HG02571 (cell line): Measurements from ENCODE around the gene CHAT.
"Not testable (repeated sequence)": the region's sequence is repeated elsewhere in the genome, so short reads cannot be mapped to it uniquely, and the experiment has no call there.

ENCODE experiments used
- ATAC-seq: cut with Tn5 transposase; IDR thresholded peaks from one replicate; pipeline ENCODE4 v1.9.1; 2021; ENCODE audit warnings: mild to moderate bottlenecking, moderate library complexity; ENCODE audit not compliant: unreplicated experiment

Gene CHAT

DNA sequence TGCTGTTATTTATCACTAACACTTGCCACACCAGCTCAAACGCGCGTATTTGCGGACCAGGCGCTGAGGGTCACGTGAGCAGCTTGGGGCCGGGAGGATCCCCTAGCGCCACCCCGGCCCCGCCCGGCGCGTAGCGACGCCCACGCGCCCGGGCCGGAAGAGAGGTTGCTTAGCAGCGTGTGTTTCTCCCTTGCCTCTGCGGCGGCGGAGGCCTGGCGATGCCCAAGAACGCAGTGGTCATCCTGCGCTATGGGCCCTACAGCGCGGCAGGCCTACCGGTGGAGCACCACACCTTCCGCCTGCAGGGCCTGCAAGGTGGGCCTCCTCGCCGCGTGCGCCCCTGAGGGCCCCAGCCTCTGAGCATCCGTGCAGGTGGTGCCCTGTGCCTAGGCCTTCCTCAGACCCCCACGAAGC is 65.7 kb downstream of the CHAT start, which contains the start of gene C10orf53:
C10orf53 (plus strand) TSS at position 172 of the 414 bp plus-strand sequence; CDS start at position 219, 47 bp downstream.
- ATAC-seq, result no peak

GRCh38 chr10:49682449-49682848 is 68.6 kb downstream of the CHAT start:
- not testable (repeated sequence) for ATAC-seq

DNA sequence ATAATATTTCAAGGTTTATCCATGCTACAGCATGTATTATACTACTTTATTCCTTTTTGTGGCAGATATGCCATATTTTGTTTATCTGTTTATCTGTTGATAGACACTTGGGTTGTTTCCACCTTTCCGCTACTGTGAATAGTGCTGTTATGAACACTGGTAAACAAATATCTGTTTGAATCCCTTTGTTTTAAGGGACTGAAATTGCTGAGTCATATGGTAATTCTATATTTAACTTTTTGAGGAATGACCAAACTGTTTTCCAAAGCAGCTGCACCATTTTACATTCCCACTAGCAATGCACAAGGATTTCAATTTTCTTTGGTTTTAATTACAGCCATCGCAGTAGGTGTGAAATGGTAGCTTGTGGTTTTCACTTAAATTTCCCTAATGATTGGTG is 69.0 kb downstream of the CHAT start:
- ATAC-seq, result no peak

- ATAC-seq, result no peak
Observed at GRCh38 chr10:49686651-49687050, 72.8 kb downstream of the CHAT start.

DNA sequence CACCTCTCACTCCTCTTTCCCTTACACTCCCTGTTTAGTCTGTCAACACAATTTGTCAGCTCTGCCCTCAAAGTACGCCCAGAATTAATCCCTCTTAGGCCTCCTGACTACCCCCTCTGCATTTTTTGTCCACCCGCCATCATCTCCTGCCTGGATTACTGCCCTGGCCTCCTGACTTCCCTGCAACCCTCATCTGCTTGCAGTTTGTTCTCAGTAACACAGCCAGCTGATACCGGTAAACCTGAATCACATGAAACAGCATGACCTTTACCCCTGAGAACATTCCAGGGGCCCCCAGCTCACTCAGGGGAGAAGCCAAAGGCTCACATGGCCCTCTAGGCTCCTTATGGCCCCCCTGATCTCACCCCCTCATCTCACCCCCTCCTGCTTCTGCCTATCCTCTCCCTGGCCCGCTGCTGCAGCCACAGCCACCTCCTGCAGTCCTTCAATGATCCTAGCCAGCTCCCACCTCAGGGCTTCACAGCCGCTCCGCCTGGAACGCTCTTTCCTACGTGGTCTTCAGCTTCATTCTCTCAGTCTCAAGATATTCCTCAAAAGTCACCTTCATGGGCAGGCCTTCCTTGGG is 74.5 kb downstream of the CHAT start:
- no peak for ATAC-seq

GRCh38 chr10:49688920-49689319 is 75.1 kb downstream of the CHAT start:
- no peak for ATAC-seq

DNA sequence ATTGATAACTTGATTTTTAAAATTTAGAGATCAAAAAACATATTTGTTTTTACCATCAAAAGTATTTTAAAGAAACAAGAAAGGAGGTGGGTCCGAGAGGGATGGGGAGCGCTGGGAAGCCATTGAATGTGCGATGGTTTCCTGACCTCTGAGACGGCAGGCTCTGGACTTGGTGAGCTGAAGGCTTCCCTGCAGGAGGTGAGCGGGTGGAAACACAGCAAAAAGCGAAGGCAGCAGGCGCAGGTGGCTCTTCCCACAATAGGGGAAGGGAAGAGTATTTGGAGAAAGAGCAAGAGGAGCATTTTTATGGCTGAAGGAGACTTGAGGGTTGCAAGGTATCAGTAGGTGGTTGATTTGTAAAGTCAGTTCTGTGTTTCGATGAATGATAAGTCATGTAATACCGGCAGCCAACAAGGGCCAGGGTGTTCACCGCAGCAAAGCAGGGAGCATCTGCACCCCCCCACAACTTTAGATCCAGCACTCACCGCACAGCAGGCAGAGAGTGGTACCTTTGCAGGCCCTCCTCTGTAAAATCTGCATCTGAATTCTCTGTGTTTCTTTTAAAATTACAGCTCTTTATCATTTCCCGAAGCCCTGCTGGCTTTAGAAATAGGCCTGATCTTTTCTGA is 76.2 kb downstream of the CHAT start:
- no peak for ATAC-seq

DNA sequence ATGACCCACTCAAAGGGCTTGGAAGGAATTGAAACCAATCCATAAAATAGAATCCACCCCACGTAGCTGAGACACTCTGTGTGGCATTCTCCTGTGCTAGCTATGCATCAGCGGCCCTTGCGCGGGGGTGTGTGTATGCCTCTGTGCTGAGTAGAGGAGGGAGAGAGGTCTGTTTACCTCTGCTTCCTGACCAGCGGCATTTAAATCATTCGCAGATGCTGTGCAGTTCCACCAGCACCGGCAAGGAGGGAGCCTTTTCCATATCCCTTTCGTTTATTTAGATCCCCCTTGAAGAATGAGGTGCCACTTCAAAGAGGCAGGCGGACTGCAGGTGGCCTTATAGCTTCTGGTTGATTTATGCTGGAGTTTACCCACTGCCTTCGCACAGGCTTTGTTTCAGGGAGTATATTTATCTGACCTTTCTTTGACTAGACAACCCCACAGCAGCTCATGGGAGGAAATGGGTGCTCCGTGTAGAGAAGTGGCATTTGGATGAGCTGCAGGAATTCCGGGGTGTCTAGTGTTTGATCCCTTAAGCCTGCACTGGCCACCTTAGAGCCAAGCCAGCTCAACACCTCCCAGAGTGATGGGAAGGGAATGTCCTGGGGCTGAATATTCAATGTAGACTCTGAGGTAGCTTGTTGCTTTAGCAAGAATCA is 77.0 kb downstream of the CHAT start:
- no peak for ATAC-seq

- ATAC-seq, result no peak
Observed at GRCh38 chr10:49691588-49691987, 77.8 kb downstream of the CHAT start.

GRCh38 chr10:49694466-49694865 is 80.6 kb downstream of the CHAT start:
- no peak for ATAC-seq

GRCh38 chr10:49696311-49696710 is 82.5 kb downstream of the CHAT start:
- no peak for ATAC-seq

- no peak for ATAC-seq
Observed at GRCh38 chr10:49698679-49699078, 84.8 kb downstream of the CHAT start.

DNA sequence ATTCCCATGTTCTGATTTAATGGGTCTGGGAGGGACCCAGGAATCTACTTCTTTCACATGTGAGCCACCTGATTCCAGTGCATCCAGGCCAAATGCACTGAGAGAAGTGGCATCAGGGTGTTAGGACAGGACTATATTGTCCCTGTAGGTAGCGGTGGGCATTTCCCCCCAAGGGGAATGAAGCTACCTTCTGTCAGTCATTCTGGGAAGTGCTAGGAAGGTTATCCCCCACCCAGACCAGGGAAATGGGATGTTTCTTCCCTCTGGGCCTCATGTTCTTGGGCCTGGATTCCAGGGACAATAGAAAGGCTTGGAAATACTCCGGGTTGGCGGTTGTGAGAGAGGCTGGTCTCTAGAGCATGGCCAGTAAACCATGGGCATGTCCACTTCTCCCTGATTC is 86.4 kb downstream of the CHAT start:
- no peak for ATAC-seq

GRCh38 chr10:49700997-49701396 is 87.2 kb downstream of the CHAT start:
- ATAC-seq, result no peak

GRCh38 chr10:49707585-49707984 is 93.7 kb downstream of the CHAT start:
- no peak for ATAC-seq

DNA sequence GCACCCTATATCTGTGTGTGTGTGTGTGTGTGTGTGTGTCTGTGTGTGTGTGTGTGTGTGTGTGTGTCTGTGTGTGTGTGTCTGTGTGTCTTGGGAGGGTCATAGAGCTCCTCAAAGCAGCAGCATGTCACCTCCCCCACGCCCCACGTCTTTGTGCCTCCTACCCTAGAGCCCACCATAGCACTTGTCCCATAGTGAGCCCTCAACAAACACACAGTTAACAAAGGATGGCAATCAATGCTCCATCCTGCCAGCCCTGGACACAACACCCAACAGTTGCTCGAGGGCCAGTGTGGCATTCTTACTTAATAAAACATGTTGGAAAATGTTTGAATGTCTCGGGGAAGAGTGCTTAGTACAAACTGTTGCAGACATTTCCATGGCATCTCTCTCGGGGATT is 96.1 kb downstream of the CHAT start:
- ATAC-seq, result no peak

- no peak for ATAC-seq
Observed at GRCh38 chr10:49710966-49711365, 97.1 kb downstream of the CHAT start.

DNA sequence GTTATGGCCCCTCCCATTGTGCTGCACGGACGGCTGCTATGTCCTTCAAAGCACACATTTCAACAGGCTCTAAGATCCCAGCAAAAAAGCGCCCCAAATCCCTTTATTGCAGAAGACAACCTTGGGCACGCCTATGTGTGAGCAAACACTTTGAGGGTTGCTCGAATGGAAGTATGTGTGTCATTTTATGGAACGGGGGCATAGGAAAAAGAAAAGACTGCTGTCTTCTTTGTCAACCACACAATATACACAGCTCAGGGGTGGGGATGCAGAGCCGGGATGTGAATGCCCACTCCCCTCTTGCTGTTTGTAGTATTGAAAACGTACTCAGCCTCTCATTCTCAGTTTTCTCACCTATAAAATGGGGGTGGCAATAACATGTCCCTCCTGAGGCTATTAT is 97.6 kb downstream of the CHAT start:
- ATAC-seq, result no peak

DNA sequence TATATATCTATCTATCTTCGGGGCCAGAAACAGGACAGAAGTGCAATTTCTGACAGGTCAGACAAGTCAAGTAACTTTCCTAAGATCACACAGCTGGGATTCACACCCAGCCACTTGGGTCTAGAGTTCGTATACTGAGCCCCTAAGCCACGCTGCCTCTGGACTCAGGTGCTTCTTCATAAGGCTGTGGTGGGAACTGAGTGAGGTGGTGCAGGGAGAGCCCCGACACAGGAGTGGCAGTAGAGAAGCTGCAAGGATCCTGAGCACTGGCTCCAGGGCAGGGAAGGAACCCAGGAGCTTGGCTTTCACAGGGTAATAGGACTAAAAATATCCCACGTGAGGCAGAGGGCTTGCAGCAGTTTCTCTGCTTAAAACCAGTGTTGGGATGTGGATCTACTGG is 99.4 kb downstream of the CHAT start:
- ATAC-seq, result no peak
